WTC11 (cell line): ENCODE results near the gene BCAS3. TPM values are rescaled to one million over a fixed set of nuclear protein-coding genes. Genes with fewer than 3 reads are reported as not detected.

ENCODE experiments used
- ATAC-seq: fragments of 200-7000 bp; cut with Tn5 transposase; 2 replicates; pipeline ENCODE4 v1.10.0; 2021; ENCODE audit warnings: mild to moderate bottlenecking, moderate library complexity
- CTCF ChIA-PET: fragments of 300-600 bp; sonication (Branson Sonifier 250); formaldehyde crosslinking; loops from one replicate; lab custom pipeline; 2021; ENCODE audit warnings: antibody characterized with exemption; lab: Charles Lee
- POLR2A ChIA-PET: fragments of 350-600 bp; sonication (Branson Sonifier 250); formaldehyde crosslinking; loops from one replicate; lab custom pipeline; 2021; ENCODE audit warnings: antibody characterized with exemption; lab: Charles Lee
- DNase-seq: peaks from one replicate; pipeline ENCODE4 v3.0.0; 2021; ENCODE audit warnings: low spot score
- H3K27ac Mint-ChIP-seq: 2 replicates; pipeline ENCODE4 v1.8.0; 2021; ENCODE audit warnings: mixed read lengths
- H3K27me3 Mint-ChIP-seq: 2 replicates; pipeline ENCODE4 v1.8.0; 2021; ENCODE audit warnings: low read depth, mild to moderate bottlenecking, moderate library complexity, mixed read lengths
- H3K36me3 Mint-ChIP-seq: 2 replicates; pipeline ENCODE4 v1.8.0; 2021; ENCODE audit warnings: mixed read lengths
- H3K4me1 Mint-ChIP-seq: 2 replicates; pipeline ENCODE4 v1.8.0; 2022; ENCODE audit warnings: mixed read lengths
- H3K4me3 Mint-ChIP-seq: 2 replicates; pipeline ENCODE4 v1.8.0; 2021; ENCODE audit warnings: mild to moderate bottlenecking, moderate library complexity, mixed read lengths
- H3K9me3 Mint-ChIP-seq: 2 replicates; pipeline ENCODE4 v1.8.0; 2021; ENCODE audit warnings: mixed read lengths
- ARID4B ChIP-seq: sonication (generic); formaldehyde crosslinking; IDR thresholded peaks from 2 replicates; pipeline ENCODE4 v1.8.0; 2023; ENCODE audit warnings: missing genetic modification reagents, mild to moderate bottlenecking, borderline replicate concordance
- CREM ChIP-seq: sonication (generic); formaldehyde crosslinking; IDR thresholded peaks from 2 replicates; pipeline ENCODE4 v1.8.1; 2022; ENCODE audit warnings: mild to moderate bottlenecking, missing genetic modification reagents, moderate library complexity
- EMX1 ChIP-seq: fragments of 250-450 bp; sonication (Bioruptor Pico); IDR thresholded peaks from 2 replicates; pipeline ENCODE4 v1.8.0; 2021; ENCODE audit warnings: mild to moderate bottlenecking
- ERG ChIP-seq: fragments of 250-450 bp; sonication (Bioruptor Pico); IDR thresholded peaks from 2 replicates; pipeline ENCODE4 v1.8.0; 2021; ENCODE audit warnings: mild to moderate bottlenecking
- FOXJ3 ChIP-seq: sonication (generic); formaldehyde crosslinking; IDR thresholded peaks from 2 replicates; pipeline ENCODE4 v1.9.0; 2021; ENCODE audit warnings: missing genetic modification reagents, mild to moderate bottlenecking, borderline replicate concordance
- GABPB1 ChIP-seq: sonication (generic); formaldehyde crosslinking; IDR thresholded peaks from 2 replicates; pipeline ENCODE4 v1.8.1; 2023; ENCODE audit warnings: mild to moderate bottlenecking, missing genetic modification reagents
- HMGA2 ChIP-seq: fragments of 250-450 bp; sonication (Bioruptor Pico); IDR thresholded peaks from 2 replicates; pipeline ENCODE4 v1.4.0; 2021; ENCODE audit warnings: mild to moderate bottlenecking, moderate library complexity
- JUN ChIP-seq: sonication (generic); formaldehyde crosslinking; IDR thresholded peaks from 2 replicates; pipeline ENCODE4 v1.8.0; 2023; ENCODE audit warnings: mild to moderate bottlenecking, missing genetic modification reagents
- NR2C2 ChIP-seq: sonication (generic); formaldehyde crosslinking; IDR thresholded peaks from 2 replicates; pipeline ENCODE4 v1.8.0; 2022; ENCODE audit warnings: mild to moderate bottlenecking, missing genetic modification reagents
- NR3C1 ChIP-seq: sonication (generic); formaldehyde crosslinking; conservative IDR thresholded peaks from 2 replicates; pipeline ENCODE4 v1.8.1; 2023; ENCODE audit warnings: low read depth, mild to moderate bottlenecking, missing genetic modification reagents
- PREB ChIP-seq: sonication (generic); formaldehyde crosslinking; IDR thresholded peaks from 2 replicates; pipeline ENCODE4 v1.8.1; 2022; ENCODE audit warnings: mild to moderate bottlenecking, missing genetic modification reagents, moderate library complexity, borderline replicate concordance
- PRRX2 ChIP-seq: fragments of 250-450 bp; sonication (Bioruptor Pico); IDR thresholded peaks from 2 replicates; pipeline ENCODE4 v1.8.0; 2021; ENCODE audit warnings: mild to moderate bottlenecking
- RELA ChIP-seq: sonication (generic); formaldehyde crosslinking; IDR thresholded peaks from 2 replicates; pipeline ENCODE4 v1.8.1; 2022; ENCODE audit warnings: missing genetic modification reagents, mild to moderate bottlenecking, borderline replicate concordance
- RORB ChIP-seq: fragments of 250-450 bp; sonication (Bioruptor Pico); IDR thresholded peaks from 2 replicates; pipeline ENCODE4 v1.9.0; 2021; ENCODE audit warnings: mild to moderate bottlenecking
- SP1 ChIP-seq: sonication (generic); formaldehyde crosslinking; conservative IDR thresholded peaks from 2 replicates; pipeline ENCODE4 v1.8.1; 2022; ENCODE audit warnings: missing genetic modification reagents
- USF2 ChIP-seq: sonication (generic); formaldehyde crosslinking; IDR thresholded peaks from 2 replicates; pipeline ENCODE4 v1.8.1; 2023; ENCODE audit warnings: mild to moderate bottlenecking, missing genetic modification reagents, moderate library complexity
- ZNF219 ChIP-seq: sonication (generic); formaldehyde crosslinking; IDR thresholded peaks from 2 replicates; pipeline ENCODE4 v1.8.0; 2023; ENCODE audit warnings: missing genetic modification reagents, mild to moderate bottlenecking, borderline replicate concordance
- ZNF263 ChIP-seq: sonication (generic); formaldehyde crosslinking; IDR thresholded peaks from 2 replicates; pipeline ENCODE4 v1.8.1; 2022; ENCODE audit warnings: low read depth, mild to moderate bottlenecking, moderate library complexity, missing genetic modification reagents
- total RNA-seq: library from RNA; stranded (reverse); gene quantifications from 3 replicates; pipeline ENCODE4 v1.2.3, GENCODE V29; 2021
- TF ChIP-seq, protein P1 (sequence below): sonication (generic); formaldehyde crosslinking; IDR thresholded peaks from 2 replicates; pipeline ENCODE4 v1.8.1; 2023; ENCODE audit warnings: mild to moderate bottlenecking, missing genetic modification reagents, moderate library complexity

The BCAS3 gene
- total RNA-seq, 1 experiment from 2014 or later = 15.5 TPM

GRCh38 chr17:60888812-60889709, 211.4 kb downstream of the BCAS3 start:
- CTCF ChIA-PET = no interaction called here
- POLR2A ChIA-PET = no interaction called here
- Mint-ChIP-seq H3K27me3 (no peaks in the 10 kb centered on the region), H3K4me1 (peaks cover 18% of the 10 kb centered on the region), H3K27ac (no peak overlapping the region), H3K9me3 (peaks cover 5% of the 10 kb centered on the region; the same call in 1 of the 2 replicates), H3K4me3 (no peak overlapping the region), H3K36me3 (no peaks in the 10 kb centered on the region)
- no peak for ATAC-seq
- TF ChIP-seq CREM (no peak), USF2 (CRISPR knock-in tag) (no peak)
- DNase-seq = no peak

GRCh38 chr17:60891149-60891548, 213.5 kb downstream of the BCAS3 start:
- ChIA-PET CTCF (no interaction called here), POLR2A (no interaction called here)
- peaks cover 18% of the 10 kb centered on the region for H3K4me1 Mint-ChIP-seq
- no peak for DNase-seq
- ATAC-seq = no peak
- no peak overlapping the region for H3K27ac Mint-ChIP-seq
- H3K4me3 Mint-ChIP-seq = no peak overlapping the region
- H3K9me3 Mint-ChIP-seq = peaks cover 5% of the 10 kb centered on the region; the same call in 1 of the 2 replicates
- TF ChIP-seq PRRX2 (CRISPR knock-in tag) (no peak), NR3C1 (CRISPR knock-in tag) (no peak), ZNF219 (CRISPR knock-in tag) (no peak), CREM (no peak), ZNF263 (no peak), NR2C2 (CRISPR knock-in tag) (no peak), JUN (CRISPR knock-in tag) (no peak), FOXJ3 (no peak), HMGA2 (CRISPR knock-in tag) (no peak), PREB (CRISPR knock-in tag) (no peak), SP1 (CRISPR knock-in tag) (no peak)
- TF ChIP-seq, protein P1, sequence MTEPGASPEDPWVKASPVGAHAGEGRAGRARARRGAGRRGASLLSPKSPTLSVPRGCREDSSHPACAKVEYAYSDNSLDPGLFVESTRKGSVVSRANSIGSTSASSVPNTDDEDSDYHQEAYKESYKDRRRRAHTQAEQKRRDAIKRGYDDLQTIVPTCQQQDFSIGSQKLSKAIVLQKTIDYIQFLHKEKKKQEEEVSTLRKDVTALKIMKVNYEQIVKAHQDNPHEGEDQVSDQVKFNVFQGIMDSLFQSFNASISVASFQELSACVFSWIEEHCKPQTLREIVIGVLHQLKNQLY (CRISPR knock-in tag) = no peak
- H3K36me3 Mint-ChIP-seq = no peaks in the 10 kb centered on the region
- H3K27me3 Mint-ChIP-seq = no peaks in the 10 kb centered on the region

DNA sequence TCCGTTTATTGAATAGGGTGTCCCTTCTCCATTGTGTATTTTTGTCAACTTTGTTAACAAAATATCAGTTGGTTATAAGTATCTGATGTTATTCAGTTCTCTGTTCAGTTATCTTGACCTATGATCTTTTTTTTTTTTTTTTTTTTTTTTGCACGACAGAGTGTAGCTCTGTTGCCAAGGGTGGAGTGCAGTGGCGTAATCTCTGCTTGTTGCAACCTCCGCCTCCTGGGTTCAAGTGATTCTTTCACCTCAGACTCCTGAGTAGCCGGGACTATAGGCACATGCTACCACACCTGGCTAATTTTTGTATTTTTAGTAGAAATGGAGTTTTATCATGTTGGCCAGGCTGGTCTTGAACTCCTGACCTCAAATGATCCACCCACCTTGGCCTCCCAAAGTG, 215.8 kb downstream of the BCAS3 start:
- no peak overlapping the region for H3K27ac Mint-ChIP-seq
- H3K27me3 Mint-ChIP-seq = no peaks in the 10 kb centered on the region
- TF ChIP-seq EMX1 (CRISPR knock-in tag) (no peak), RELA (CRISPR knock-in tag) (no peak), RORB (no peak), ERG (no peak), ARID4B (CRISPR knock-in tag) (no peak), GABPB1 (CRISPR knock-in tag) (no peak)
- peaks cover 6% of the 10 kb centered on the region for H3K4me1 Mint-ChIP-seq
- H3K4me3 Mint-ChIP-seq = no peak overlapping the region
- ATAC-seq (no peak), DNase-seq (no peak)
- H3K36me3 Mint-ChIP-seq = peaks cover 6% of the 10 kb centered on the region; the same call in 1 of the 2 replicates
- CTCF ChIA-PET = no interaction called here
- POLR2A ChIA-PET = no interaction called here
- peaks cover 16% of the 10 kb centered on the region for H3K9me3 Mint-ChIP-seq
